ENCODE results near the gene MAG. TPM values are rescaled to one million over a fixed set of nuclear protein-coding genes. Genes with fewer than 3 reads are reported as not detected.

The MAG gene
- total RNA-seq, 2 experiments from 2014 or later = 0.20 to 0.31 TPM

GRCh38 chr19:35327642-35328041 is 35.7 kb downstream of the MAG start:
- Mint-ChIP-seq H3K36me3 (ENCODE audit: low read depth) (no peaks in the 10 kb centered on the region), H3K9me3 (no peaks in the 10 kb centered on the region), H3K27ac (no peak overlapping the region), H3K4me1 (ENCODE audit: low read depth) (peaks cover 9% of the 10 kb centered on the region), H3K4me3 (no peak overlapping the region), H3K27me3 (peaks cover 12% of the 10 kb centered on the region)
- no peak for DNase-seq
- ATAC-seq = no peak
- POLR2A ChIA-PET = no interaction called here
- TF ChIP-seq CTCF (IDR thresholded peaks at IDR 0.05) = no peak
- intact Hi-C loops (cut with micrococcal nuclease) = no loop called here
- CTCF ChIA-PET = no interaction called here

GRCh38 chr19:35328851-35329285 is 36.9 kb downstream of the MAG start, which contains the start of gene CD22:
Gene CD22 (plus strand): TSS chr19:35329187. CDS start chr19:35332041, 2,854 bp downstream.
- peak; percentile 44 for DNase-seq
- peak within 1 kb of the TSS; percentile 22 for H3K4me3 Mint-ChIP-seq
- ATAC-seq = peak; percentile 55
- H3K27me3 Mint-ChIP-seq = peaks cover 13% of the 10 kb centered on the region
- H3K27ac Mint-ChIP-seq = no peak within 1 kb of the TSS
- ChIA-PET CTCF (no interaction called here), POLR2A (interaction anchor here (0.9 kb wide), 1 partner anchor 48 kb away, joined by 5 read pairs; no protein-coding TSS in a partner anchor)
- H3K4me1 Mint-ChIP-seq (ENCODE audit: low read depth) = peaks cover 18% of the 10 kb centered on the region
- TF ChIP-seq CTCF (IDR thresholded peaks at IDR 0.05) = no peak
- intact Hi-C loops (cut with micrococcal nuclease) = no loop called here
- H3K36me3 Mint-ChIP-seq (ENCODE audit: low read depth) = no peaks in the 10 kb centered on the region
- no peaks in the 10 kb centered on the region for H3K9me3 Mint-ChIP-seq

- ChIA-PET CTCF (no interaction called here), POLR2A (interaction anchor here (0.9 kb wide), 1 partner anchor 49 kb away, joined by 5 read pairs; no protein-coding TSS in a partner anchor)
- Mint-ChIP-seq H3K9me3 (no peaks in the 10 kb centered on the region), H3K27me3 (peaks cover 17% of the 10 kb centered on the region), H3K36me3 (ENCODE audit: low read depth) (no peaks in the 10 kb centered on the region), H3K4me1 (ENCODE audit: low read depth) (peaks cover 18% of the 10 kb centered on the region), H3K4me3 (peak overlapping the region; percentile 22), H3K27ac (no peak overlapping the region)
- no peak for TF ChIP-seq CTCF (IDR thresholded peaks at IDR 0.05)
- ATAC-seq (no peak), DNase-seq (no peak)
- intact Hi-C loops (cut with micrococcal nuclease) = no loop called here
These were observed 37.4 kb downstream of the MAG start for GRCh38 chr19:35329323-35329722.

GRCh38 chr19:35330475-35330874 is 38.5 kb downstream of the MAG start:
- TF ChIP-seq CTCF (IDR thresholded peaks at IDR 0.05) = no peak
- H3K4me3 Mint-ChIP-seq = no peak overlapping the region
- POLR2A ChIA-PET = interaction anchor here (0.6 kb wide), 1 partner anchor 143 kb away, joined by 3 read pairs; no protein-coding TSS in a partner anchor

GRCh38 chr19:35331551-35332214 is 39.7 kb downstream of the MAG start:
- Mint-ChIP-seq H3K27ac (no peak overlapping the region), H3K36me3 (ENCODE audit: low read depth) (no peaks in the 10 kb centered on the region), H3K4me3 (no peak overlapping the region), H3K9me3 (no peaks in the 10 kb centered on the region), H3K4me1 (ENCODE audit: low read depth) (peaks cover 18% of the 10 kb centered on the region), H3K27me3 (peaks cover 13% of the 10 kb centered on the region)
- DNase-seq (no peak), ATAC-seq (no peak)
- CTCF ChIA-PET = interaction anchor here (1.8 kb wide), 1 partner anchor 164 kb away, joined by 8 read pairs; no protein-coding TSS in a partner anchor
- POLR2A ChIA-PET = interaction anchor here (0.6 to 1.7 kb wide), 3 partner anchors 14 to 217 kb away, joined by 3 to 9 read pairs (median 4); no protein-coding TSS in a partner anchor
- no peak for TF ChIP-seq CTCF (IDR thresholded peaks at IDR 0.05)
- intact Hi-C loops (cut with micrococcal nuclease) = no loop called here

More at GRCh38 chr19:35330475-35330874, 38.5 kb downstream of the MAG start:
- CTCF ChIA-PET = no interaction called here
- Mint-ChIP-seq H3K27ac (no peak overlapping the region), H3K9me3 (no peaks in the 10 kb centered on the region), H3K4me1 (ENCODE audit: low read depth) (peaks cover 18% of the 10 kb centered on the region), H3K36me3 (ENCODE audit: low read depth) (no peaks in the 10 kb centered on the region), H3K27me3 (peaks cover 17% of the 10 kb centered on the region)
- intact Hi-C loops (cut with micrococcal nuclease) = no loop called here
- no peak for ATAC-seq
- no peak for DNase-seq

Data from activated CD8-positive, alpha-beta T cell treated with anti-CD3 and anti-CD28 coated beads for 36 hours (primary cell).